SK-N-SH (cell line): ENCODE measurements around the gene THSD8. TPM values are rescaled to one million over a fixed set of nuclear protein-coding genes. Genes with fewer than 3 reads are reported as not detected.

Experiments used
- CTCF ChIA-PET: fragments of 300-600, 350-600 bp; formaldehyde crosslinking; extraction: SDS; loops from one replicate; lab custom pipeline; 2021; lab: Yijun Ruan, JAX
- POLR2A ChIA-PET: fragments of 350-600 bp; sonication (Branson Sonifier 250); formaldehyde crosslinking; extraction: SDS; loops from one replicate; lab custom pipeline; 2020; ENCODE audit warnings: antibody characterized with exemption, inconsistent platforms; lab: Yijun Ruan, JAX
- DNase-seq: peaks from one replicate; pipeline ENCODE4 v3.0.0; 2012
- H2AFZ ChIP-seq: fragments of 200-600 bp; sonication (generic); 2 replicates; pipeline ENCODE4 v1.8.1; 2016; ENCODE audit warnings: antibody characterized with exemption, mild to moderate bottlenecking, low read depth
- H3F3A ChIP-seq: fragments of 200-600 bp; sonication (generic); replicated peaks from 2 replicates; pipeline ENCODE3; 2016; ENCODE audit warnings: antibody characterized with exemption, mild to moderate bottlenecking; ENCODE audit not compliant: insufficient read depth
- H3K27ac ChIP-seq, 2 experiments: fragments of 200-500 bp in 1 of 2; fragments of 200-600 bp in 1 of 2; sonication (Bioruptor generic) in 1 of 2; sonication (generic), shearing (Covaris generic) in 1 of 2; 2 replicates each; pipeline versions ENCODE4 v1.5.1 to v1.6.1; 2014 to 2016; ENCODE audit warnings: low read depth in 2 of 2, inconsistent platforms in 1 of 2, low read length in 1 of 2, mild to moderate bottlenecking in 1 of 2, mixed read lengths in 1 of 2
- H3K27me3 ChIP-seq: fragments of 200-600 bp; sonication (generic), shearing (Covaris generic); 2 replicates; pipeline ENCODE4 v1.6.1; 2016; ENCODE audit warnings: mixed run types; ENCODE audit not compliant: insufficient read depth
- H3K36me3 ChIP-seq, 2 experiments: fragments of 200-500 bp in 1 of 2; fragments of 200-600 bp in 1 of 2; sonication (Bioruptor generic) in 1 of 2; sonication (generic) in 1 of 2; replicated peaks in 1 of 2; 2 replicates each; pipeline versions ENCODE3 to v1.5.1; 2014 to 2016; ENCODE audit warnings: low read length in 1 of 2, mild to moderate bottlenecking in 1 of 2; ENCODE audit not compliant: insufficient read depth in 2 of 2, control insufficient read depth in 1 of 2
- H3K4me1 ChIP-seq, 2 experiments: fragments of 200-500 bp in 1 of 2; fragments of 200-600 bp in 1 of 2; sonication (Bioruptor generic) in 1 of 2; sonication (generic), shearing (Covaris generic) in 1 of 2; 2 replicates each; pipeline versions ENCODE4 v1.5.1 to v1.6.1; 2014 to 2016; ENCODE audit warnings: low read depth in 1 of 2, low read length in 1 of 2, mixed run types in 1 of 2; ENCODE audit not compliant: insufficient read depth in 2 of 2, control insufficient read depth in 1 of 2
- H3K4me2 ChIP-seq: fragments of 200-600 bp; sonication (generic), shearing (Covaris generic); 2 replicates; pipeline ENCODE4 v1.6.1; 2017; ENCODE audit warnings: mixed run types
- H3K4me3 ChIP-seq, 2 experiments: fragments of 200-500 bp in 1 of 2; fragments of 200-600 bp in 1 of 2; sonication (Bioruptor generic) in 1 of 2; sonication (generic), shearing (Covaris generic) in 1 of 2; 2 replicates each; pipeline versions ENCODE4 v1.5.1 to v1.8.1; 2014 to 2016; ENCODE audit warnings: low read depth in 2 of 2, inconsistent platforms in 1 of 2, low read length in 1 of 2, mild to moderate bottlenecking in 1 of 2, mixed read lengths in 1 of 2, moderate library complexity in 1 of 2
- H3K79me2 ChIP-seq: fragments of 200-600 bp; sonication (generic); 2 replicates; pipeline ENCODE4 v1.8.1; 2017; ENCODE audit warnings: mild to moderate bottlenecking; ENCODE audit not compliant: insufficient read depth
- H3K9ac ChIP-seq: fragments of 200-600 bp; sonication (generic); 2 replicates; pipeline ENCODE4 v1.6.1; 2017; ENCODE audit warnings: mixed run types
- H3K9me2 ChIP-seq: fragments of 200-600 bp; sonication (generic); 2 replicates; pipeline ENCODE4 v1.6.1; 2017; ENCODE audit warnings: mixed run types
- H3K9me3 ChIP-seq: fragments of 200-600 bp; sonication (generic); 2 replicates; pipeline ENCODE4 v1.6.1; 2017; ENCODE audit warnings: mixed run types, mild to moderate bottlenecking, moderate library complexity
- H4K20me1 ChIP-seq: fragments of 200-600 bp; sonication (generic); 2 replicates; pipeline ENCODE4 v1.6.1; 2017; ENCODE audit warnings: mild to moderate bottlenecking, mixed run types; ENCODE audit not compliant: insufficient read depth
- CTCF ChIP-seq: fragments of 200-600 bp; sonication (generic); IDR thresholded peaks from 2 replicates; pipeline ENCODE4 v1.6.1; 2017; ENCODE audit warnings: antibody characterized with exemption, mild to moderate bottlenecking, moderate library complexity
- ELF1 ChIP-seq: IDR thresholded peaks from 2 replicates; pipeline ENCODE4 v1.4.0; 2012
- EZH2phosphoT487 ChIP-seq: fragments of 200-600 bp; sonication (generic); IDR thresholded peaks from 2 replicates; pipeline ENCODE4 v1.6.1; 2017; ENCODE audit warnings: low read depth, mixed run types, mild to moderate bottlenecking, antibody characterized with exemption, moderate library complexity, borderline replicate concordance
- FOXJ3 ChIP-seq: sonication (generic); formaldehyde crosslinking; IDR thresholded peaks from 2 replicates; pipeline ENCODE4 v1.5.1; 2020; ENCODE audit warnings: mild to moderate bottlenecking, missing genetic modification reagents
- GABPA ChIP-seq: IDR thresholded peaks from 2 replicates; pipeline ENCODE4 v1.4.0; 2012; ENCODE audit warnings: low read depth, mild to moderate bottlenecking
- MEF2A ChIP-seq: IDR thresholded peaks from 2 replicates; pipeline ENCODE4 v1.4.0; 2012; ENCODE audit warnings: low read depth, borderline replicate concordance
- RCOR1 ChIP-seq: fragments of 150-350 bp; IDR thresholded peaks from 2 replicates; pipeline ENCODE4 v1.6.1; 2017; ENCODE audit warnings: antibody characterized with exemption, low read length
- RXRA ChIP-seq: IDR thresholded peaks from 2 replicates; pipeline ENCODE4 v1.4.0; 2012; ENCODE audit warnings: low read depth, mild to moderate bottlenecking, borderline replicate concordance
- SIN3A ChIP-seq: IDR thresholded peaks from 2 replicates; pipeline ENCODE4 v1.6.1; 2012; ENCODE audit warnings: low read depth, mild to moderate bottlenecking, low read length, moderate library complexity, borderline replicate concordance
- SMC3 ChIP-seq: IDR thresholded peaks from 2 replicates; pipeline ENCODE4 v1.6.1; 2012; ENCODE audit warnings: low read depth, low read length, improper control_type of control experiment
- TCF12 ChIP-seq: IDR thresholded peaks from 2 replicates; pipeline ENCODE4 v1.4.0; 2012
- TEAD4 ChIP-seq: IDR thresholded peaks from 2 replicates; pipeline ENCODE4 v1.4.0; 2012; ENCODE audit warnings: mild to moderate bottlenecking, borderline replicate concordance; ENCODE audit not compliant: insufficient read depth
- USF1 ChIP-seq: IDR thresholded peaks from 2 replicates; pipeline ENCODE4 v1.4.0; 2012; ENCODE audit warnings: low read depth, borderline replicate concordance
- YY1 ChIP-seq: IDR thresholded peaks from 2 replicates; pipeline ENCODE4 v1.4.0; 2012; ENCODE audit warnings: low read depth, mild to moderate bottlenecking
- ZBTB33 ChIP-seq: IDR thresholded peaks from 2 replicates; pipeline ENCODE4 v1.4.0; 2012; ENCODE audit warnings: low read depth, borderline replicate concordance
- WGBS: methylation state at CpG from one replicate; pipeline ENCODE4 v1.1.6; 2017; ENCODE audit warnings: low lambda C conversion rate; 5-methylcytosine and 5-hydroxymethylcytosine counted together
- polyA plus RNA-seq, 3 experiments: library from polyadenylated mRNA; depleted of rRNA; stranded (reverse); fragments of >200 nt; gene quantifications; 2 replicates each; pipeline ENCODE4 v1.2.3, GENCODE V29; 2012

Gene THSD8
- polyA plus RNA-seq, 1 of the 3 experiments (the other 2 are of a cell fraction): not detected

GRCh38 chr19:12785431-12786031 lies 16.3 kb upstream of the THSD8 start (continued):
- TF ChIP-seq ZBTB33 (no peak), FOXJ3 (CRISPR knock-in tag) (no peak), EZH2phosphoT487 (no peak), ELF1 (no peak), SMC3 (no peak)
- TF ChIP-seq, all 33 proteins: peak for 0

GRCh38 chr19:12786141-12786870 lies 15.6 kb upstream of the THSD8 start:
- Histone ChIP-seq H3K36me3 (no peaks in the 10 kb centered on the region), H2AFZ (peak overlapping the region; percentile 56; the same call in 1 of the 2 replicates)
- TF ChIP-seq RCOR1: no peak
- TF ChIP-seq GABPA: no peak
- TF ChIP-seq TEAD4: no peak
- no peak for TF ChIP-seq RXRA
- TF ChIP-seq SIN3A: no peak
- no peak for TF ChIP-seq TCF12
- TF ChIP-seq MEF2A: no peak
- no peak for TF ChIP-seq YY1
- TF ChIP-seq USF1: no peak
- no peak for TF ChIP-seq CTCF
- TF ChIP-seq, all 33 proteins: peak for 0
- Histone ChIP-seq H3K9ac (peak overlapping the region; percentile 19; the same call in 1 of the 2 replicates), H3K4me3 (no peak overlapping the region), H3K79me2 (no peaks in the 10 kb centered on the region), H3K27ac (peak overlapping the region; percentile 97 to 98), H3K9me3 (no peaks in the 10 kb centered on the region), H3K27me3 (no peaks in the 10 kb centered on the region), H3K4me2 (peak overlapping the region; percentile 33; the same call in 1 of the 2 replicates), H3F3A (peaks cover 75% of the 10 kb centered on the region), H4K20me1 (no peaks in the 10 kb centered on the region), H3K4me1 (peaks cover 53 to 74% of the 10 kb centered on the region in 2 experiments), H3K9me2 (no peaks in the 10 kb centered on the region)
- DNase-seq: peak; percentile 46
- ChIA-PET CTCF (interaction anchor here (0.6 to 3.4 kb wide), 5 partner anchors 9 to 61 kb away, joined by 3 to 46 read pairs (median 8); no protein-coding TSS in a partner anchor), POLR2A (no interaction called here)
- WGBS: 47% methylated on average over 5 of the region's 18 CpGs
